22Rv1 (cell line): ENCODE measurements around the gene MNAT1.

Source experiments
- CTCF ChIP-seq: fragments of 450-650 bp; IDR thresholded peaks from 2 replicates; pipeline ENCODE4 v1.5.1; 2017; ENCODE audit warnings: mild to moderate bottlenecking
- ZFX ChIP-seq: fragments of 450-650 bp; IDR thresholded peaks from 2 replicates; pipeline ENCODE4 v1.6.1; 2017; ENCODE audit warnings: antibody characterized with exemption, borderline replicate concordance

- TF ChIP-seq CTCF (no peak), ZFX (no peak)
Measured at GRCh38 chr14:60863249-60863648, 128.7 kb downstream of the MNAT1 start.
